C4-2B (cell line): ENCODE results near the gene COX7A2L.

Source experiments
- H3K27ac ChIP-seq: fragments of 450-650 bp; 2 replicates; pipeline ENCODE4 v1.5.1; 2017
- CTCF ChIP-seq: fragments of 450-650 bp; conservative IDR thresholded peaks from 2 replicates; pipeline ENCODE4 v1.5.1; 2017; ENCODE audit warnings: mild to moderate bottlenecking
- ZFX ChIP-seq: fragments of 450-650 bp; IDR thresholded peaks from 2 replicates; pipeline ENCODE4 v1.6.1; 2017

COX7A2L gene

GRCh38 chr2:42363413-42363812, 2.4 kb upstream of the COX7A2L start:
- no peak overlapping the region for H3K27ac ChIP-seq
- no peak for TF ChIP-seq CTCF
- no peak for TF ChIP-seq ZFX

GRCh38 chr2:42361728-42362283, 789 bp upstream of the COX7A2L start:
- TF ChIP-seq ZFX (no peak), CTCF (peak; percentile 27)
- peak overlapping the region; percentile 97 for H3K27ac ChIP-seq

- no peak for TF ChIP-seq ZFX
- no peak for TF ChIP-seq CTCF
- peak overlapping the region; percentile 97 for H3K27ac ChIP-seq
These were observed 526 bp downstream of the COX7A2L start for GRCh38 chr2:42360493-42360889.

GRCh38 chr2:42359965-42360483, 993 bp downstream of the COX7A2L start:
- no peak for TF ChIP-seq CTCF
- no peak for TF ChIP-seq ZFX
- peak overlapping the region; percentile 97 for H3K27ac ChIP-seq

- TF ChIP-seq CTCF (no peak), ZFX (no peak)
These were observed 1.6 kb downstream of the COX7A2L start for GRCh38 chr2:42359304-42359964.

GRCh38 chr2:42353792-42354429, 7.1 kb downstream of the COX7A2L start:
- no peak overlapping the region for H3K27ac ChIP-seq
- no peak for TF ChIP-seq ZFX
- TF ChIP-seq CTCF: no peak

More at GRCh38 chr2:42359304-42359964, 1.6 kb downstream of the COX7A2L start:
- peak overlapping the region; percentile 97 for H3K27ac ChIP-seq

GRCh38 chr2:42351864-42352263, 9.2 kb downstream of the COX7A2L start:
- no peak for TF ChIP-seq CTCF
- TF ChIP-seq ZFX: no peak

More at GRCh38 chr2:42351864-42352263, 9.2 kb downstream of the COX7A2L start:
- H3K27ac ChIP-seq: no peak overlapping the region
